Liver (tissue), 9 donors: ENCODE measurements around the gene ASB15. TPM values are rescaled to one million over a fixed set of nuclear protein-coding genes. Genes with fewer than 3 reads are reported as not detected.

Experiments
- DNase-seq: peaks from one replicate; pipeline ENCODE4 v3.0.0-alpha.2; 2017; ENCODE audit warnings: low spot score
- H3K27ac ChIP-seq, 2 donors: one replicate each; pipeline ENCODE4 v1.7.0; 2013; ENCODE audit warnings: inconsistent platforms in 2 of 2, low read length in 2 of 2, control low read depth in 1 of 2, low read depth in 1 of 2, mild to moderate bottlenecking in 1 of 2
- H3K27me3 ChIP-seq, 4 donors: one replicate each; pipeline versions ENCODE4 v1.6.1 to v1.7.0; 2013; ENCODE audit warnings: low read length in 3 of 4, inconsistent platforms in 1 of 4, mild to moderate bottlenecking in 1 of 4, moderate library complexity in 1 of 4; ENCODE audit not compliant: control insufficient read depth in 4 of 4, insufficient read depth in 4 of 4
- H3K36me3 ChIP-seq, 4 donors: one replicate each; pipeline versions ENCODE4 v1.6.1 to v1.7.0; 2013; ENCODE audit warnings: low read length in 3 of 4, mild to moderate bottlenecking in 3 of 4, low read depth in 1 of 4, moderate library complexity in 1 of 4; ENCODE audit not compliant: control insufficient read depth in 4 of 4, insufficient read depth in 3 of 4
- H3K4me1 ChIP-seq, 4 donors: one replicate each; pipeline versions ENCODE4 v1.6.1 to v1.7.0; 2013; ENCODE audit warnings: low read length in 3 of 4, mild to moderate bottlenecking in 3 of 4, moderate library complexity in 1 of 4; ENCODE audit not compliant: control insufficient read depth in 4 of 4, insufficient read depth in 4 of 4
- H3K4me3 ChIP-seq, 3 donors: one replicate each; pipeline versions ENCODE4 v1.6.1 to v1.7.0; 2013; ENCODE audit warnings: low read length in 3 of 3, control low read depth in 1 of 3, low read depth in 1 of 3, mild to moderate bottlenecking in 1 of 3
- H3K9ac ChIP-seq, 2 donors: one replicate each; pipeline ENCODE4 v1.7.0; 2013; ENCODE audit warnings: low read length in 2 of 2, mild to moderate bottlenecking in 2 of 2, moderate library complexity in 2 of 2, control low read depth in 1 of 2, low read depth in 1 of 2
- H3K9me3 ChIP-seq, 4 donors: one replicate each; pipeline versions ENCODE4 v1.6.1 to v1.7.0; 2013; ENCODE audit warnings: low read length in 3 of 4; ENCODE audit not compliant: control insufficient read depth in 4 of 4
- FOXA1 ChIP-seq: IDR thresholded peaks from 2 replicates; pipeline ENCODE4 v1.6.1; 2016; ENCODE audit warnings: antibody characterized with exemption
- HNF4A ChIP-seq, 2 donors: conservative IDR thresholded peaks; 2 replicates each; pipeline ENCODE4 v1.6.1; 2016; ENCODE audit warnings: antibody characterized with exemption in 2 of 2, mild to moderate bottlenecking in 2 of 2
- HNF4G ChIP-seq: IDR thresholded peaks from 2 replicates; pipeline ENCODE4 v1.6.1; 2016; ENCODE audit warnings: antibody characterized with exemption
- JUND ChIP-seq, 2 donors: IDR thresholded peaks; 2 replicates each; pipeline ENCODE4 v1.6.1; 2016; ENCODE audit warnings: antibody characterized with exemption in 2 of 2
- NR2F2 ChIP-seq: IDR thresholded peaks from 2 replicates; pipeline ENCODE4 v1.6.1; 2016; ENCODE audit warnings: antibody characterized with exemption
- RAD21 ChIP-seq, 2 donors: IDR thresholded peaks; 2 replicates each; pipeline ENCODE4 v1.6.1; 2016; ENCODE audit warnings: antibody characterized with exemption in 2 of 2, mild to moderate bottlenecking in 2 of 2
- RXRA ChIP-seq, 2 donors: IDR thresholded peaks; 2 replicates each; pipeline ENCODE4 v1.6.1; 2017 to 2018; ENCODE audit warnings: antibody characterized with exemption in 2 of 2, mild to moderate bottlenecking in 1 of 2
- SP1 ChIP-seq: IDR thresholded peaks from 2 replicates; pipeline ENCODE4 v1.6.1; 2018; ENCODE audit warnings: antibody characterized with exemption, mild to moderate bottlenecking
- YY1 ChIP-seq: IDR thresholded peaks from 2 replicates; pipeline ENCODE4 v1.6.1; 2016; ENCODE audit warnings: antibody characterized with exemption, mild to moderate bottlenecking
- ZBTB33 ChIP-seq: IDR thresholded peaks from 2 replicates; pipeline ENCODE4 v1.6.1; 2016; ENCODE audit warnings: antibody characterized with exemption
- WGBS: extraction: QIAGEN DNeasy Blood & Tissue Kit; methylation state at CpG from one replicate; pipeline ENCODE4 v1.1.7; 2013; 5-methylcytosine and 5-hydroxymethylcytosine counted together
- polyA plus RNA-seq, 2 donors: library from polyadenylated mRNA; stranded (reverse) in 1 of 2; unstranded in 1 of 2; fragments of 200-250 nt in 1 of 2; fragments of >200 nt in 1 of 2; fragmentation: Nextera tagmentation in 1 of 2; extraction: Ambion mirVana in 1 of 2; gene quantifications; one replicate each; pipeline versions ENCODE4 v1.2.1 to v1.2.3, GENCODE V29; 2013 to 2015
- total RNA-seq, 2 donors: library from RNA; depleted of rRNA; stranded (reverse); fragments of >200 nt; gene quantifications; one replicate each; pipeline ENCODE4 v1.2.3, GENCODE V29; 2014
- TF ChIP-seq, protein P1 (sequence below): IDR thresholded peaks from 2 replicates; pipeline ENCODE4 v1.6.1; 2016; ENCODE audit warnings: antibody characterized with exemption
- TF ChIP-seq, protein P2 (sequence below): IDR thresholded peaks from 2 replicates; pipeline ENCODE4 v1.6.1; 2016; ENCODE audit warnings: antibody characterized with exemption, mild to moderate bottlenecking
- TF ChIP-seq, protein P3 (sequence below): IDR thresholded peaks from 2 replicates; pipeline ENCODE4 v1.6.1; 2016; ENCODE audit warnings: antibody characterized with exemption
- TF ChIP-seq, protein P4 (sequence below): fragments of 150-350 bp; IDR thresholded peaks from 2 replicates; pipeline ENCODE4 v1.5.1; 2017; ENCODE audit warnings: improper control_type of control experiment, low read depth, low read length; ENCODE audit not compliant: missing input control
- donor health status: healthy.
- donor health status: healthy.
- donor health status: healthy.
- donor health status: healthy.
- donor health status: healthy.

The ASB15 gene
- total and polyA plus RNA-seq, 4 donors = not detected

DNA sequence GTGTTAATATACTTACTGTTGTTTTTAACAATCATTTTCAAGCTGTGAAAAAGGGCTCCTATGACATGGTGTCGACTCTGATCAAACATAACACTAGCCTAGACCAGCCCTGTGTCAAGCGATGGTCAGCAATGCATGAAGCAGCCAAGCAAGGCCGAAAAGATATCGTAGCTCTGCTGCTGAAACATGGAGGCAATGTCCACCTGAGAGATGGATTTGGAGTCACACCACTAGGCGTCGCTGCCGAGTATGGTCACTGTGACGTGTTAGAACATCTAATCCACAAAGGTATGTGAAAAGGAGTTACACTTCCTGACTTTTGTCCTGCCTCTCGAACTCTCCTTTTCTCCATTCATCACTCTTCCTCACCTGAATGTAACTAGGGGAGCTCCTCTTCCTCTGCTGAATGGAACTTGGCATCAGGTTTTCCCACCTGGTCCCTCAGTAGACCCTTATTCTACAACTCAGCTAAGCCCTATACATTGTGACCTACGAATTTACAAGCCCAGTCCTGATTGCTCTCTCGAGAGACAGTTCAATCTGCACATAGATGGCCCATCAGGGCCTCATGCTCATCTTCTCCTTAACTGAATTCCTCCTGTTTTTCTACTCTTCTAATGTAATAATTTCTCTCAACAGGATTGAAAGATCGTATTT, 23.0 kb downstream of the ASB15 start:
- 72% methylated on average over 12 of the region's 12 CpGs for WGBS
- Histone ChIP-seq H3K9me3 (no peaks in the 10 kb centered on the region), H3K36me3 (no peaks in the 10 kb centered on the region), H3K27ac (no peak overlapping the region), H3K4me3 (no peak overlapping the region), H3K4me1 (peaks cover 0 to 5% (median 4%) of the 10 kb centered on the region in 4 donors), H3K9ac (no peak overlapping the region), H3K27me3 (no peaks in the 10 kb centered on the region)
- peak; percentile 61 for DNase-seq
- TF ChIP-seq, protein P1, sequence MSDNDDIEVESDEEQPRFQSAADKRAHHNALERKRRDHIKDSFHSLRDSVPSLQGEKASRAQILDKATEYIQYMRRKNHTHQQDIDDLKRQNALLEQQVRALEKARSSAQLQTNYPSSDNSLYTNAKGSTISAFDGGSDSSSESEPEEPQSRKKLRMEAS = no peak
- no peak for TF ChIP-seq FOXA1
- no peak for TF ChIP-seq JUND (IDR thresholded peaks at IDR 0.05)
- TF ChIP-seq, protein P2, sequence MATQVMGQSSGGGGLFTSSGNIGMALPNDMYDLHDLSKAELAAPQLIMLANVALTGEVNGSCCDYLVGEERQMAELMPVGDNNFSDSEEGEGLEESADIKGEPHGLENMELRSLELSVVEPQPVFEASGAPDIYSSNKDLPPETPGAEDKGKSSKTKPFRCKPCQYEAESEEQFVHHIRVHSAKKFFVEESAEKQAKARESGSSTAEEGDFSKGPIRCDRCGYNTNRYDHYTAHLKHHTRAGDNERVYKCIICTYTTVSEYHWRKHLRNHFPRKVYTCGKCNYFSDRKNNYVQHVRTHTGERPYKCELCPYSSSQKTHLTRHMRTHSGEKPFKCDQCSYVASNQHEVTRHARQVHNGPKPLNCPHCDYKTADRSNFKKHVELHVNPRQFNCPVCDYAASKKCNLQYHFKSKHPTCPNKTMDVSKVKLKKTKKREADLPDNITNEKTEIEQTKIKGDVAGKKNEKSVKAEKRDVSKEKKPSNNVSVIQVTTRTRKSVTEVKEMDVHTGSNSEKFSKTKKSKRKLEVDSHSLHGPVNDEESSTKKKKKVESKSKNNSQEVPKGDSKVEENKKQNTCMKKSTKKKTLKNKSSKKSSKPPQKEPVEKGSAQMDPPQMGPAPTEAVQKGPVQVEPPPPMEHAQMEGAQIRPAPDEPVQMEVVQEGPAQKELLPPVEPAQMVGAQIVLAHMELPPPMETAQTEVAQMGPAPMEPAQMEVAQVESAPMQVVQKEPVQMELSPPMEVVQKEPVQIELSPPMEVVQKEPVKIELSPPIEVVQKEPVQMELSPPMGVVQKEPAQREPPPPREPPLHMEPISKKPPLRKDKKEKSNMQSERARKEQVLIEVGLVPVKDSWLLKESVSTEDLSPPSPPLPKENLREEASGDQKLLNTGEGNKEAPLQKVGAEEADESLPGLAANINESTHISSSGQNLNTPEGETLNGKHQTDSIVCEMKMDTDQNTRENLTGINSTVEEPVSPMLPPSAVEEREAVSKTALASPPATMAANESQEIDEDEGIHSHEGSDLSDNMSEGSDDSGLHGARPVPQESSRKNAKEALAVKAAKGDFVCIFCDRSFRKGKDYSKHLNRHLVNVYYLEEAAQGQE = no peak
- TF ChIP-seq NR2F2 = no peak
- TF ChIP-seq RAD21 (IDR thresholded peaks at IDR 0.05) = peak in 1 of 2 donors; percentile 43
- no peak for TF ChIP-seq YY1
- TF ChIP-seq, protein P3, sequence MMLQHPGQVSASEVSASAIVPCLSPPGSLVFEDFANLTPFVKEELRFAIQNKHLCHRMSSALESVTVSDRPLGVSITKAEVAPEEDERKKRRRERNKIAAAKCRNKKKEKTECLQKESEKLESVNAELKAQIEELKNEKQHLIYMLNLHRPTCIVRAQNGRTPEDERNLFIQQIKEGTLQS = no peak
- TF ChIP-seq, protein P4, sequence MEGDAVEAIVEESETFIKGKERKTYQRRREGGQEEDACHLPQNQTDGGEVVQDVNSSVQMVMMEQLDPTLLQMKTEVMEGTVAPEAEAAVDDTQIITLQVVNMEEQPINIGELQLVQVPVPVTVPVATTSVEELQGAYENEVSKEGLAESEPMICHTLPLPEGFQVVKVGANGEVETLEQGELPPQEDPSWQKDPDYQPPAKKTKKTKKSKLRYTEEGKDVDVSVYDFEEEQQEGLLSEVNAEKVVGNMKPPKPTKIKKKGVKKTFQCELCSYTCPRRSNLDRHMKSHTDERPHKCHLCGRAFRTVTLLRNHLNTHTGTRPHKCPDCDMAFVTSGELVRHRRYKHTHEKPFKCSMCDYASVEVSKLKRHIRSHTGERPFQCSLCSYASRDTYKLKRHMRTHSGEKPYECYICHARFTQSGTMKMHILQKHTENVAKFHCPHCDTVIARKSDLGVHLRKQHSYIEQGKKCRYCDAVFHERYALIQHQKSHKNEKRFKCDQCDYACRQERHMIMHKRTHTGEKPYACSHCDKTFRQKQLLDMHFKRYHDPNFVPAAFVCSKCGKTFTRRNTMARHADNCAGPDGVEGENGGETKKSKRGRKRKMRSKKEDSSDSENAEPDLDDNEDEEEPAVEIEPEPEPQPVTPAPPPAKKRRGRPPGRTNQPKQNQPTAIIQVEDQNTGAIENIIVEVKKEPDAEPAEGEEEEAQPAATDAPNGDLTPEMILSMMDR = peak; percentile 31
- no peak for TF ChIP-seq SP1
- TF ChIP-seq ZBTB33 = no peak
- TF ChIP-seq HNF4G = no peak

DNA sequence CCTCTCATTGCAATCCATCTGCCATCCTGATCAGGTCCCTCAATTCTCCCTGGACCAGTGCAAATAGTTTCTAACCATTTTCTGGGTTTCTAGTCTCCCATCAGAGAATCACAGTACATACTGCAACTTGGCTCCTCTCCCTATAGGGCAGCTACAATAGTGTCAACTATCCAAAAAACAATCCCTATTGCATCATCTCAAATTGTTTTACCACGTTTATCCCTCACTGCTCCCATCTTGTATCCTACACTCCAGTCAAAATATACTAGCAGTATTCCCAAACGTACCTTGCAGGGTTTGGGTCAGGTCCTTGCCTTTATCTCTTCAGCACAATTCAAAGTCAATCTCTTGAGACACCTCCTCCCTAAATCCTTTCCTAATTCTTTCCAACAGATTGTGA, 23.6 kb downstream of the ASB15 start:
- peaks cover 0 to 5% (median 4%) of the 10 kb centered on the region in 4 donors for H3K4me1 ChIP-seq
- 66% methylated on average over 2 of the region's 2 CpGs for WGBS
- H3K27me3 ChIP-seq = no peaks in the 10 kb centered on the region
- H3K27ac ChIP-seq = no peak overlapping the region
- no peak for DNase-seq
- H3K9ac ChIP-seq = no peak overlapping the region
- H3K9me3 ChIP-seq = no peaks in the 10 kb centered on the region
- H3K4me3 ChIP-seq = no peak overlapping the region
- no peaks in the 10 kb centered on the region for H3K36me3 ChIP-seq
- TF ChIP-seq NR2F2 = no peak
- TF ChIP-seq, protein P3 = no peak
- TF ChIP-seq, protein P4 = no peak
- no peak for TF ChIP-seq RXRA (IDR thresholded peaks at IDR 0.05)
- TF ChIP-seq JUND (IDR thresholded peaks at IDR 0.05) = no peak
- TF ChIP-seq HNF4A (conservative IDR thresholded peaks at IDR 0.05) = no peak
- TF ChIP-seq YY1 = no peak
- no peak for TF ChIP-seq ZBTB33
- TF ChIP-seq, protein P1 = no peak
- TF ChIP-seq HNF4G = no peak
